ENCODE results near the gene PPFIBP2.

PPFIBP2 gene

DNA sequence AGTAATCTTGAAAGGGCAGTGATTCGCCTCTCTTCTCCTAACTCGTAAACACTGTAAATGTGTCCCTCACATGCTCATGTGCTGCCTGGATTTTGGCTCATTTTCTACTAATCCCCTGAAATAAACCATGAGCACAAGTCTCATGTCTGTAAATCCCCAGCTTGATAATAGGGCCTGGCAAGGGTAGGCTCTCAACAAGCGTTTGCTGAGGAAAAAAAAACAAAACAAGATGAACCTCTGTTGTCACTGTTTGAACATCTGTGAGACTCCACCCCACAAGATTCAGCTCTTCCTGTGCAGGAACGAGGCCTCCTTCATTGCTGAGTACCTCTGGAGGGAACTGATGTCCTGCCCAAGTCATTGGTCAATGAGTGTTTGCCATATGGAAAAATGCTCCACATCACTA, 164.0 kb downstream of the PPFIBP2 start:
- in situ Hi-C loops (cut with MboI; ENCODE audit: low sequenced_read_pairs), result no loop called here

DNA sequence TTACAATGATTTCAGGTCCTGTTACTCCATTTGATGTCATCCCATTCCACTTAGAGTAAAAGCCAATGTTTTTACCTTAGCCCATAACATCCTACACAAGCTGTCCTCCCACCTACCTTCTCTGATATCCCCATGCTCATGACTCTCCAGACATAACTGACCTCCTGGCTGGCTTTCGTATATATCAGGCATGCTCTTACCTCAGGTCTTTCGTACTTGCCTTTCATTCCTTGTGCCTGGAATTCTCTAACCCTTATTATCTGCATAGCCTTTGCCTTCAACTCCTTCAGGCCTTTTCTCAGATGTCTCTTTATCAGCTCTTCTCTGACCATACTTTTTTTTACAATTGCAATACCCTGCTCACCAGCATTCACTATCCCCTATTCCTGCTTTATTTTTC, 169.8 kb downstream of the PPFIBP2 start:
- in situ Hi-C loops (cut with MboI; ENCODE audit: low sequenced_read_pairs), result no loop called here

DNA sequence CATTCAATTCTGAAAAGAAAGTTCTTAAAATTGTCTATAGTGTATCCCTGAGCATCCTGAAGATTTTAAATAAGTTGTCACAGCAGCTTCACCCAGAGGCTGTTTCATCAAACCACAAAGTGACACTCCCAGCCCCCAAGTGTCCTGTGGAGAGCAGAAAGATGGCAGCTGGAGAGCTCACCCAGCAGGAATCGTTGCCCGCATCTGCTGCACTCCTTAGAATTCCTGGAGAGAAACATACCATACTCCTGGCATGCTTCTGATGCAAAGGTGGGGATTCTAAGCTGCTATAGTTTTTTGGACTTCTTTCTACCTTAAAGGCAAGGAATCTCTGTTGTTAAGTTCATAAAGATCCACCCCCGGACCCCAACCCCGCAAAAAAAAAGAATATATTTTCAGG, 173.0 kb downstream of the PPFIBP2 start:
- in situ Hi-C loops (cut with MboI; ENCODE audit: low sequenced_read_pairs), result no loop called here

DNA sequence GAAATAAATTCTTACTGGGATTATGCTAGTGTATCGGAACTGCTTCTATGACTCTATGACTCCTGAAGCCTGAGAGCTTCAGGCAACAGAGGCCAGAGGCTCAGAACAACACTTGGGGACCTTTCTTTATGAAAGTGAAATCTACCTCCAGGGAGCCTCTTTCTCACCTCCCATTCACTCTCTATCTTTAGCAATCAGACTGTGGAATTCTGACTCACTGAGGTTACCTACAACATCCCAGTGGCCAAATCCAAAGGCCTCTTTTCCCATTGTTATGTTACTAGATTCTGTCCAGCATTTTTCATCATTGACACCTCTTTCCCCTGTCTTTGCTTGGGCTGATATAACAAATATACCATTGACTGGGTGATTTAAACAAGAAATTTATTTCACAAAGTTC, 173.6 kb downstream of the PPFIBP2 start:
- in situ Hi-C loops (cut with MboI; ENCODE audit: low sequenced_read_pairs), result no loop called here

DNA sequence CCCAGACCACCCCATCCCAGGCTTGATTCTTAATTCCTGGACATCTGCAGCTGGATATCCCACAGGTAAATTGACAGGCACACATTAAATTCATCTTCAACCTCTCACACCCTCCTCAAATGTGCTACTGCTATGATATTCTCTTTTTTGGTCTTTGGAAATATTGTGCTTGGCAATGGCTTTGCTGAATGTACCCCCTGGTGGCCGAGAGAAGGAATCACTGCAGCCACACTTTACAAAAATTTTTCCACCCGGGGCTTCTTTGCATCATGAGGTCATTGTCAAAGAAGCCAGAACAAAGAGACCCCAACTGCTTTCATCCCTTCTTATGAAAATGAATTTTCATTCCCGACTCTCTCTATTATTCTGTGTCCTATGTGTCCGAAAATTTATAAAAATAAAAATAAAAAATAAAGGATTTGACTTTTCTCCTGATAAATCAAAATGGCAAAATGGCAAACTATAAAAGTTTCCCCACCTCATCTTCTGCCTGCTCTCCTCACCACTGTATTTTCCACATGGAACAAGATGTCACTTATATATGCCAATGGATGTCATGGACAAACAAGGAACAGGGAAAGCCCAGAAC, 174.5 kb downstream of the PPFIBP2 start:
- in situ Hi-C loops (cut with MboI; ENCODE audit: low sequenced_read_pairs), result no loop called here

DNA sequence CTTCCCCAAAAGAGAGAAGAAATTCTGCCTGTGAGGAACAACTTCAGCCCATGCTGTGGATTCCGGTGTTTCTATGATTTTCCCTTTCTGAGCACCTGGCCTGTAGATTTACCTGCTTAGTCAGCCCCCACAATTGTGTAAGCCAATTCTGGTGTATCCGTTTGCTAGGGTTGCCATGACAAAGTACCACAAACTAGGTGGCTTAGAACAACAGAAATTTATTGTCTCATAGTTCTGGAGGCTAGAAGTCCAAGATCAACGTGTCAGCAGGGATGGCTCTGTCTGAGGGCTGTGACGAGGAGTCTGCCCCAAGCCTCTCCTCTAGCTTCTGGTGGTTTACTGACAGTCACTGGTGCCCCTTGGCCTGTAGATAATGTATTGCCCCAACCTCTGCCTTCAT, 175.4 kb downstream of the PPFIBP2 start:
- in situ Hi-C loops (cut with MboI; ENCODE audit: low sequenced_read_pairs), result no loop called here

DNA sequence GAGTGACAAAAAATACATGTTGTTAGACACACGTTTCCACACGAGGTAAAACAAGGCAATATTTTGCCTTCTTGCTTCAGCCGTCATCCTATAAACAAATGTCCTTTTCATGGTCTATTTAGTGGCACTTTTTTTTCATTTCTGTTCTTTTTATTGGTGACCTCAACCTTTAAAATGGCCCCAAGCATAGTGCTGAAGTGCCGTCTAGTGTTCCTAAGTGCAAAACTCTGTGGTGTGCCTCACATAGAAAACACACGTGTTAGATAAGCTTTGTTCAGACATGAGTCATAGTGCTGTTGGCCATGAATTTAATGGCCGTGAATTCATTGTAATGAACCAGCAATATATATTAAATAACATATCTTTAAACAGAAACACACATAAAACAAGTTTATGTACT, 176.8 kb downstream of the PPFIBP2 start:
- in situ Hi-C loops (cut with MboI; ENCODE audit: low sequenced_read_pairs), result no loop called here

DNA sequence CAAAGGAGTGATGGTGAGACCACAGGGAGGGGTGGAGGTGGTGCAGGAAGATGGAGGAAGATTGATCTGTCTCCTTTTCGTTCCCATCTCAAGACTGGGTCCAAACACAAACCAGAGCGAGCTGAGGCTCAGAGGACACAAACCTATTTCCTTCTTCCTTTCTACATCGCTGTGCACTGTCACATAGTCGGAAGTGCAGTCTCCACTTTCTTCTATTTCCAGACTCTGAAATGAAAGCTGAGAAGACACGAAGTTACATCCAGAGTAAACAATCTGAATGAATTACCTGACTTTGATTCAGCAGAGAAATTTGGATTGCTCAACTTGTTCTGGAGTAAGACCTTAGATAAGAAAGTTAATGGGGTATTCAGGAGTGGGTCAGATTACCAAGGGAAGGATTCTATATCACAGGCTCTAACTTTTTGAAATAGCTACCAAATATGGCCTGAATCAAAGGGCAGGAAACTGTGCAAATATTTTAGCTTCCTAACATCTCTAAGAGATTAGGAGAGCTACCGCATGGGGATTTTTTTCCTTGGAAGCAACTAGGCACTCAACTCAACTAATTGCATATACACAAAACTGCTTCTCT, 178.1 kb downstream of the PPFIBP2 start:
- in situ Hi-C loops (cut with MboI; ENCODE audit: low sequenced_read_pairs), result no loop called here

DNA sequence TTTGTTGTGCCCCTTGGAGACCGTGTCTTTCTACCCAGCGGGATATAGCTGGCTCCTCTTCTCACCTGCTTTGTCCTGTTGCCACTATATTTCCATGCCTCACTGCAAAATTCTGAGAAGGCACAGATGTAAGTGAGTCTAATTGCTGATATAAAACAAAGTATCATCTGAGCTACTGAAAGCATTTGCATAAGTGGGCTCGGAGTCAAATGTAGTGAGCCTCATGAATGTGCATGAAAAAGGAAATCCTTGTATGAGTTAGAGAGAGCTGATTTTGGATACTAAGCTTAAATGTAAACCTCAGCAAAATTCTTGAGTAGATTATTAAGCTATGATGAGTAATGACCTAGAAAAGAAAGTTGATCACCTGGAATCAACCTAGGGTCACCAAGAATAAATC, 178.6 kb downstream of the PPFIBP2 start:
- in situ Hi-C loops (cut with MboI; ENCODE audit: low sequenced_read_pairs), result no loop called here

DNA sequence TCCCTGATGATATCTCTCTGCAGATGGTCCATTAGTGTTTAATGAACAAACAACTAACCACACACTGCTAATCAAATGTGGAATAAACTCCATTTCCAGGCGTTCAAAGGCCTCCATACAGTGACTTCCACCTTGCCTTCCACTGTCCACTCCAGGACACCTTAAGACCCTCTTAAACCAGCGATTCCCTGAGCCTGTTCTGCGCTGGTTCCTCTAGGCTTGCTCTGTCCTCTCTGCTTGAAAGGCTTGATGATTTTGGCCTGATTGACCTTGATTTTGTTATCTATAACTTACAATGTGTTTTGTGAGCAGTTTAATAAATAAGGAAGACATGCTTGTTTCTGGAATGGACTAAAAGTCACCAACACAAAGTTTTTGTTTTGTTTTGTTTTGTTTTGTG, 180.4 kb downstream of the PPFIBP2 start:
- in situ Hi-C loops (cut with MboI; ENCODE audit: low sequenced_read_pairs), result no loop called here

DNA sequence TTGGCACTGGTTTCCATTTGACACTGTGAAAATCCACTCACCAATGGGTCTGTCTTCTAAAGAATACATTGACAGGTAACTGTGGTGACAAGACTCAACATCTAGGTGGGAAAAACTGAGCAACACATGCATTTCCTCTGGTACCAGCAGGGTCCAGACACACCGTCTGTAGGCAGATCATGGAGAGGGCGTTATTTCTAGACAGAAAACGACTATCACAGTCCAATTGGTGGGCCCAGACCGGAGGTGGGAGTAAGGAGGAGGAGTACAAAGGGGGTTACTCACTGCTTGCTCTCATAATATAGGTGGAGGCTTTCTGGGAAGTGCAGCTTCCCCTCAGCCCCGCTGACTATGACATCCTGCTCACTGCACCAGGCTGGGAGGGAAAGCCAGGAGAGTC, 182.6 kb downstream of the PPFIBP2 start:
- in situ Hi-C loops (cut with MboI; ENCODE audit: low sequenced_read_pairs), result no loop called here
